WI38 (cell line): ENCODE results near the gene CACNG4.

Source experiments
- H3K4me3 ChIP-seq: 2 replicates; pipeline ENCODE4 v1.5.1; 2011; ENCODE audit warnings: low read depth, mild to moderate bottlenecking, control low read depth, low read length
- TF ChIP-seq, protein P1 (sequence below): IDR thresholded peaks from 2 replicates; pipeline ENCODE4 v1.5.1; 2012; ENCODE audit warnings: low read depth, mild to moderate bottlenecking, control low read depth, low read length

Gene CACNG4

GRCh38 chr17:66992911-66993442 lies 28.5 kb downstream of the CACNG4 start:
- H3K4me3 ChIP-seq = no peak overlapping the region

GRCh38 chr17:66994361-66994760 lies 29.9 kb downstream of the CACNG4 start:
- TF ChIP-seq, protein P1, sequence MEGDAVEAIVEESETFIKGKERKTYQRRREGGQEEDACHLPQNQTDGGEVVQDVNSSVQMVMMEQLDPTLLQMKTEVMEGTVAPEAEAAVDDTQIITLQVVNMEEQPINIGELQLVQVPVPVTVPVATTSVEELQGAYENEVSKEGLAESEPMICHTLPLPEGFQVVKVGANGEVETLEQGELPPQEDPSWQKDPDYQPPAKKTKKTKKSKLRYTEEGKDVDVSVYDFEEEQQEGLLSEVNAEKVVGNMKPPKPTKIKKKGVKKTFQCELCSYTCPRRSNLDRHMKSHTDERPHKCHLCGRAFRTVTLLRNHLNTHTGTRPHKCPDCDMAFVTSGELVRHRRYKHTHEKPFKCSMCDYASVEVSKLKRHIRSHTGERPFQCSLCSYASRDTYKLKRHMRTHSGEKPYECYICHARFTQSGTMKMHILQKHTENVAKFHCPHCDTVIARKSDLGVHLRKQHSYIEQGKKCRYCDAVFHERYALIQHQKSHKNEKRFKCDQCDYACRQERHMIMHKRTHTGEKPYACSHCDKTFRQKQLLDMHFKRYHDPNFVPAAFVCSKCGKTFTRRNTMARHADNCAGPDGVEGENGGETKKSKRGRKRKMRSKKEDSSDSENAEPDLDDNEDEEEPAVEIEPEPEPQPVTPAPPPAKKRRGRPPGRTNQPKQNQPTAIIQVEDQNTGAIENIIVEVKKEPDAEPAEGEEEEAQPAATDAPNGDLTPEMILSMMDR = no peak
- H3K4me3 ChIP-seq = no peak overlapping the region

More at GRCh38 chr17:66992911-66993442, 28.5 kb downstream of the CACNG4 start:
- TF ChIP-seq, protein P1 = no peak

- TF ChIP-seq, protein P1 = no peak
- H3K4me3 ChIP-seq = no peak overlapping the region
Observed at GRCh38 chr17:66994930-66995535, 30.5 kb downstream of the CACNG4 start.

GRCh38 chr17:66995944-66996343 lies 31.4 kb downstream of the CACNG4 start:
- TF ChIP-seq, protein P1 = no peak
- no peak overlapping the region for H3K4me3 ChIP-seq

- TF ChIP-seq, protein P1 = no peak
- H3K4me3 ChIP-seq = no peak overlapping the region
Observed at GRCh38 chr17:66996926-66997325, 32.4 kb downstream of the CACNG4 start.

GRCh38 chr17:67003231-67003630 lies 38.7 kb downstream of the CACNG4 start:
- H3K4me3 ChIP-seq = no peak overlapping the region
- TF ChIP-seq, protein P1 = no peak

- TF ChIP-seq, protein P1 = no peak
- H3K4me3 ChIP-seq = no peak overlapping the region
Observed at GRCh38 chr17:67004181-67004580, 39.7 kb downstream of the CACNG4 start.
